GM12878 (cell line): ENCODE measurements around the gene ENOX1.

Source experiments
- CTCF ChIP-seq, 3 experiments: IDR thresholded peaks in 2 of 3; conservative IDR thresholded peaks in 1 of 3; 2 replicates each; pipeline ENCODE4 v1.5.1; 2011; ENCODE audit warnings: low read depth in 3 of 3, low read length in 3 of 3, mild to moderate bottlenecking in 3 of 3, control low read depth in 2 of 3, moderate library complexity in 2 of 3, inconsistent platforms in 1 of 3, mixed read lengths in 1 of 3; ENCODE audit not compliant: control insufficient read depth in 2 of 3, insufficient read depth in 1 of 3; ENCODE audit errors: extremely low read depth in 1 of 3
- EZH2 ChIP-seq: IDR thresholded peaks from 2 replicates; pipeline ENCODE4 v1.6.1; 2012; ENCODE audit warnings: low read depth, mild to moderate bottlenecking, control low read depth, inconsistent platforms, low read length, borderline replicate concordance; ENCODE audit not compliant: control insufficient read depth
- FOS ChIP-seq: IDR thresholded peaks from 3 replicates; pipeline ENCODE4 v1.6.1; 2011; ENCODE audit warnings: borderline replicate concordance; ENCODE audit not compliant: insufficient read length; ENCODE audit errors: extremely low read depth
- HDGF ChIP-seq: fragments of 450-650 bp; IDR thresholded peaks from 2 replicates; pipeline ENCODE4 v1.6.1; 2016; ENCODE audit warnings: antibody characterized with exemption
- MTA3 ChIP-seq: IDR thresholded peaks from 2 replicates; pipeline ENCODE4 v1.6.1; 2012; ENCODE audit warnings: low read length, inconsistent platforms, borderline replicate concordance
- MXI1 ChIP-seq: fragments of 150-350 bp; IDR thresholded peaks from 2 replicates; pipeline ENCODE4 v1.6.1; 2011; ENCODE audit warnings: low read depth, mild to moderate bottlenecking, inconsistent platforms, low read length, improper control_type of control experiment
- TF ChIP-seq, protein P1 (sequence below): fragments of 450-650 bp; IDR thresholded peaks from 2 replicates; pipeline ENCODE4 v1.6.1; 2017; ENCODE audit warnings: antibody characterized with exemption, mild to moderate bottlenecking, moderate library complexity
- TF ChIP-seq, protein P2 (sequence below): IDR thresholded peaks from 2 replicates; pipeline ENCODE4 v1.6.1; 2012; ENCODE audit warnings: low read depth, low read length, improper control_type of control experiment

DNA sequence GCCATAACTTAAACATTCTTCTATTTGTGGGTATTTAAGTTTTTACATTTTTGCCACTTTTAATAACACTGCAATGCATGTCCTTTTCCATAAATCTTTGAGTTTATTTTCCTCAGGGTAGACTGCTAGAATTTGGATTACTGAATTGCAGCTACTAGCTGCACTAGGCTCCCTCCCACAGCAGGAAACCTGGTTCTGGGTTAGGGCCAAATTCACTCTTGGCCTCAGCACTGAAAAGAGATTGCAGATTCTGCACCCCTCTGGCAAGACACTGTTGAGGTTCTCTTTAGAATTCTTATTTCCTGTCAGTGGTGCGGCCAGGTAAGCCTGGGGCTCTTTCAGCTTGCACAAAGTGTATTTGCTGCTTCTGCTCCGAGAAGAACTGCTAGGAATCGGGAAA, 155.7 kb downstream of the ENOX1 start:
- TF ChIP-seq, protein P1, sequence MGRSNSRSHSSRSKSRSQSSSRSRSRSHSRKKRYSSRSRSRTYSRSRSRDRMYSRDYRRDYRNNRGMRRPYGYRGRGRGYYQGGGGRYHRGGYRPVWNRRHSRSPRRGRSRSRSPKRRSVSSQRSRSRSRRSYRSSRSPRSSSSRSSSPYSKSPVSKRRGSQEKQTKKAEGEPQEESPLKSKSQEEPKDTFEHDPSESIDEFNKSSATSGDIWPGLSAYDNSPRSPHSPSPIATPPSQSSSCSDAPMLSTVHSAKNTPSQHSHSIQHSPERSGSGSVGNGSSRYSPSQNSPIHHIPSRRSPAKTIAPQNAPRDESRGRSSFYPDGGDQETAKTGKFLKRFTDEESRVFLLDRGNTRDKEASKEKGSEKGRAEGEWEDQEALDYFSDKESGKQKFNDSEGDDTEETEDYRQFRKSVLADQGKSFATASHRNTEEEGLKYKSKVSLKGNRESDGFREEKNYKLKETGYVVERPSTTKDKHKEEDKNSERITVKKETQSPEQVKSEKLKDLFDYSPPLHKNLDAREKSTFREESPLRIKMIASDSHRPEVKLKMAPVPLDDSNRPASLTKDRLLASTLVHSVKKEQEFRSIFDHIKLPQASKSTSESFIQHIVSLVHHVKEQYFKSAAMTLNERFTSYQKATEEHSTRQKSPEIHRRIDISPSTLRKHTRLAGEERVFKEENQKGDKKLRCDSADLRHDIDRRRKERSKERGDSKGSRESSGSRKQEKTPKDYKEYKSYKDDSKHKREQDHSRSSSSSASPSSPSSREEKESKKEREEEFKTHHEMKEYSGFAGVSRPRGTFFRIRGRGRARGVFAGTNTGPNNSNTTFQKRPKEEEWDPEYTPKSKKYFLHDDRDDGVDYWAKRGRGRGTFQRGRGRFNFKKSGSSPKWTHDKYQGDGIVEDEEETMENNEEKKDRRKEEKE = no peak
- TF ChIP-seq EZH2 (no peak), FOS (no peak), CTCF (IDR thresholded peaks at IDR 0.05 in 2 of 3, conservative IDR thresholded peaks at IDR 0.05 in 1 of 3; ENCODE audit: control insufficient read depth in 2 of 3, extremely low read depth in 1 of 3, insufficient read depth in 1 of 3, low read depth in 3 of 3, low read length in 3 of 3) (no peak), HDGF (no peak), MXI1 (no peak), MTA3 (no peak)
- TF ChIP-seq, protein P2, sequence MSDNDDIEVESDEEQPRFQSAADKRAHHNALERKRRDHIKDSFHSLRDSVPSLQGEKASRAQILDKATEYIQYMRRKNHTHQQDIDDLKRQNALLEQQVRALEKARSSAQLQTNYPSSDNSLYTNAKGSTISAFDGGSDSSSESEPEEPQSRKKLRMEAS = no peak
